Activated CD4-positive, alpha-beta memory T cell treated with anti-CD3 and anti-CD28 coated beads for 36 hours (primary cell): ENCODE data around the gene LSAMP. TPM values are rescaled to one million over a fixed set of nuclear protein-coding genes. Genes with fewer than 3 reads are reported as not detected.
"Not testable (repeated sequence)": the region's sequence is repeated elsewhere in the genome, so short reads cannot be mapped to it uniquely, and the experiment has no call there.

ENCODE experiments used
- CTCF ChIA-PET: fragments of 350-600 bp; sonication (Branson Sonifier 250); formaldehyde crosslinking; loops from one replicate; lab custom pipeline; 2021; ENCODE audit warnings: antibody characterized with exemption, inconsistent platforms; lab: Charles Lee
- POLR2A ChIA-PET: fragments of 350-600 bp; sonication (Branson Sonifier 250); formaldehyde crosslinking; loops from one replicate; lab custom pipeline; 2021; ENCODE audit warnings: antibody characterized with exemption; lab: Charles Lee
- DNase-seq: peaks from one replicate; pipeline ENCODE4 v3.0.0-alpha.2; 2020
- H3K27ac Mint-ChIP-seq: one replicate; pipeline ENCODE4 v1.8.0; 2021; ENCODE audit warnings: mixed read lengths
- H3K27me3 Mint-ChIP-seq: one replicate; pipeline ENCODE4 v1.8.0; 2021; ENCODE audit warnings: mixed read lengths
- H3K36me3 Mint-ChIP-seq: one replicate; pipeline ENCODE4 v1.8.0; 2021; ENCODE audit warnings: mixed read lengths
- H3K4me1 Mint-ChIP-seq: one replicate; pipeline ENCODE4 v1.8.0; 2021; ENCODE audit warnings: low read depth, mixed read lengths
- H3K4me3 Mint-ChIP-seq: one replicate; pipeline ENCODE4 v1.8.0; 2021; ENCODE audit warnings: mild to moderate bottlenecking, mixed read lengths
- H3K9me3 Mint-ChIP-seq: one replicate; pipeline ENCODE4 v1.8.0; 2021; ENCODE audit warnings: mixed read lengths
- intact Hi-C: fragments of 100-400 bp; cut with micrococcal nuclease; formaldehyde crosslinking; loops from one replicate; pipeline ENCODE4 v1.15.1; 2023
- total RNA-seq, 2 experiments: library from RNA; stranded (reverse); gene quantifications; one replicate each; pipeline ENCODE4 v1.2.3, GENCODE V29; 2021

LSAMP gene
- total RNA-seq, 2 experiments from 2014 or later: not detected

DNA sequence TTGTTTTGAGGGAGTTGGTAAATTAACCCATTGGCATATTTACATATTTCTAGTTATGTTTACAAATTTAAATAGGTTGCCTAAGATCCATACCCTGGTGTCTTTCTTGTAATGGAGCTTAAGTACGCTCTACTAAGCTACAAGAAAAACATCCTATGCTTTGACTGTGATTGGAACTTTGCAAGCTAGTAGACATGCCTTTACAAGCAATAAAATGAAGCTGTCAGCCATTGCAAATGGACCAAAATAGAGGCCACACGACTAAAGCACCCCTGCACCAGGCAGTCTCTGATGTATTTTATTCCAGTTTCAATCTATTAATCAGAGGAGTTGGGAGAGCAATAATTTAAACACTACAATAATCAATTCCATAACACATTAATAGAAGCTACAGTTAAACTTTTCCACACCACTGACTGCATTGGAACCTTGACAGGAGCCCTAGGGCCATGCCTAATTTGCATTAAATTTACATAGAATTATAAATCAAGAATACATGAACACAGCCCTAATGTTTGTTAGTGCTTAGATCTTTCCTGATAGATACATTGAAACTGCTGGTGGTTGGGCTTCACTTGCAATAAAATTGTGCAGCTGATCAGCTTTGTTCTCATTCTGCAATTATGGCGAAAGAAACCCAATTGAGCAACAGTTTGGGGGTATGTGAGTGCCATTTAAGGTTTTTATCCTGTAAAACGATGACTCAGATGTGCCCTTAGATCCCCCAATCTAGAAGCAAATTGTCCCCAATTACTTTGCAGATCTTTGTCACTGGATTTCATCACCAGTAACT is 360.1 kb downstream of the LSAMP start:
- Mint-ChIP-seq H3K27ac (no peak overlapping the region), H3K9me3 (no peaks in the 10 kb centered on the region), H3K36me3 (no peaks in the 10 kb centered on the region), H3K4me1 (no peaks in the 10 kb centered on the region), H3K4me3 (no peak overlapping the region), H3K27me3 (no peaks in the 10 kb centered on the region)
- no peak for DNase-seq
- intact Hi-C loops: no loop called here
- ChIA-PET POLR2A (no interaction called here), CTCF (no interaction called here)

DNA sequence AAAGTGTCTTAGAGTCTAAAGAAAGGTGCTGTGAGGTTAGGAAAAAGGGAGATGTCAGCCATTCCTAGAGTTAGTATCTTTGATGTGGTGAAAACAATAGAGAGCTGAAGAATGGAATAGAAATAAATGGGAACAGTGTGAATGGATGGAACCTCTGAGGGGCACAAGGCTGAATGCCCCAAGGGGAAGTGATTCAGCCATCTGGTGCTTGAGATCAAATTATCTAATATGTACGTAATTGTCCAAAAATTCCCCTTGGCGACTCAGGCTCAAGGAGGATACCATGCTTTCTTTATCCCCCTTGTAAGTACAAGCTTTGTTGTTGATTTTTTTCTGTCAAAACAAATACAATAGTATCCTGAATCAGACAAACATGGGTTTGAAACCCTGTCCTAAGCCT is 361.6 kb downstream of the LSAMP start:
- CTCF ChIA-PET: no interaction called here
- H3K27ac Mint-ChIP-seq: no peak overlapping the region
- no peak for DNase-seq
- POLR2A ChIA-PET: no interaction called here
- H3K4me3 Mint-ChIP-seq: no peak overlapping the region
- H3K27me3 Mint-ChIP-seq: no peaks in the 10 kb centered on the region
- intact Hi-C loops: no loop called here
- no peaks in the 10 kb centered on the region for H3K9me3 Mint-ChIP-seq
- H3K36me3 Mint-ChIP-seq: no peaks in the 10 kb centered on the region
- H3K4me1 Mint-ChIP-seq: no peaks in the 10 kb centered on the region

DNA sequence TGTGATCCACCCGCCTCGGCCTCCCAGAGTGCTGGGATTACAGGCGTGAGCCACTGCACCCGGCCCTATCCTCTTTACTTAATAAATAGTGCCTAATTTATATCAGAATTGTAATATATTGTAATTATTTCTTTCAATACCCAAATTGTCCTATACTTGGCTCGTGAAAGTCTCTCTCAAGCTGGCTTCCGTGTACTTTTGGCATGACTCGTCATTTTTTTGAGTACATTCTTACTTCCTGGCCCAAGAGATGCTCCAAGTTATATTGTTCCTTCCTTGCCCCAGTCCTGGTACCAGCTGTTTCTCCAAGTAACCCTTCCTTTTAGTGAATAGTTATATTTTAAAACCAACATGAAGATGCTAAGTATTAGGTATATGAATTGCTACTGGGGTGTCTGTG is 366.7 kb downstream of the LSAMP start:
- H3K9me3 Mint-ChIP-seq: no peaks in the 10 kb centered on the region
- intact Hi-C loops: no loop called here
- no peaks in the 10 kb centered on the region for H3K4me1 Mint-ChIP-seq
- no peaks in the 10 kb centered on the region for H3K36me3 Mint-ChIP-seq
- H3K4me3 Mint-ChIP-seq: no peak overlapping the region
- no peak for DNase-seq
- ChIA-PET POLR2A (no interaction called here), CTCF (no interaction called here)
- H3K27me3 Mint-ChIP-seq: no peaks in the 10 kb centered on the region
- H3K27ac Mint-ChIP-seq: no peak overlapping the region

DNA sequence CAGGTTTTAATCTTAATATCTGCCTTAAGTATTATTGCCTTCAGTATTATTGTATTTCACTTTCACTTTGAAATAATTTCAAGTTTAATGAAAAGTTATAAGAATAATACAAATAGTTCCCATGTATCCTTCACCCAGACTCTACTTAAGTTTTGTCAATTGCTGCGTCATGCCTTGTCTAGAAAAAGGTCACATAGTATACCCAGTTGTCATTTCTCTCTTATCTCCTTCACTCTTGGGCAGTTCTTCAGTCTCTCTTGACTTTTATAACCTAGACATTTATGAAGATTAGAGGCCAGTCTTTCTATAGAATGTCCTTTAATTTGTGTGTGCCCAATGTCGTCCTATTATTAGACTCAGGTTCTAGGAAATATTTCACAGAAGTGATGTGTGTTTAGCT is 367.7 kb downstream of the LSAMP start:
- Mint-ChIP-seq H3K9me3 (peaks cover 2% of the 10 kb centered on the region), H3K27me3 (no peaks in the 10 kb centered on the region)

DNA sequence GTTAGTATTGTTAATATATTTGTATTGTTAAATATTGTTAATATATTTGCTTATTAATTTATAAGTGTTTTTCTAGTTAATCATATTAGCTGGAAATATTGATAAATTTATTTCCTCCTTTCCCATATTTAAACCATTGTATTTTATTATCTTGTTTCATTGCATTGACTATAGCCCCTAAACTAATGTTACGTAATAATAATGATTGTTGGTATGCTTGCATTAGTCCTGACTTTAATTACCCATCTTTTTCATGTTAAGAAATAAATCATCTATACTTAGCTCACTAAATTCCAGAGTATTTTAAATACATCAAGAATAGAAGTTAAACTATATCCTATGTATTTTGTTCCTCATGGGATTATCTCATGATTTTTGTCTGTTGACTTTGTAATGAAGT is 368.2 kb downstream of the LSAMP start:
- no peak overlapping the region for H3K4me3 Mint-ChIP-seq
- H3K27me3 Mint-ChIP-seq: no peaks in the 10 kb centered on the region
- H3K9me3 Mint-ChIP-seq: peaks cover 2% of the 10 kb centered on the region
- ChIA-PET POLR2A (no interaction called here), CTCF (no interaction called here)
- no peaks in the 10 kb centered on the region for H3K4me1 Mint-ChIP-seq
- H3K36me3 Mint-ChIP-seq: no peaks in the 10 kb centered on the region
- no peak for DNase-seq
- intact Hi-C loops: no loop called here
- H3K27ac Mint-ChIP-seq: no peak overlapping the region

More for the DNA sequence above, 367.7 kb downstream of the LSAMP start:
- intact Hi-C loops: no loop called here
- no peak overlapping the region for H3K27ac Mint-ChIP-seq
- no peaks in the 10 kb centered on the region for H3K36me3 Mint-ChIP-seq
- ChIA-PET CTCF (no interaction called here), POLR2A (no interaction called here)
- H3K4me3 Mint-ChIP-seq: no peak overlapping the region
- H3K4me1 Mint-ChIP-seq: no peaks in the 10 kb centered on the region
- DNase-seq: no peak

DNA sequence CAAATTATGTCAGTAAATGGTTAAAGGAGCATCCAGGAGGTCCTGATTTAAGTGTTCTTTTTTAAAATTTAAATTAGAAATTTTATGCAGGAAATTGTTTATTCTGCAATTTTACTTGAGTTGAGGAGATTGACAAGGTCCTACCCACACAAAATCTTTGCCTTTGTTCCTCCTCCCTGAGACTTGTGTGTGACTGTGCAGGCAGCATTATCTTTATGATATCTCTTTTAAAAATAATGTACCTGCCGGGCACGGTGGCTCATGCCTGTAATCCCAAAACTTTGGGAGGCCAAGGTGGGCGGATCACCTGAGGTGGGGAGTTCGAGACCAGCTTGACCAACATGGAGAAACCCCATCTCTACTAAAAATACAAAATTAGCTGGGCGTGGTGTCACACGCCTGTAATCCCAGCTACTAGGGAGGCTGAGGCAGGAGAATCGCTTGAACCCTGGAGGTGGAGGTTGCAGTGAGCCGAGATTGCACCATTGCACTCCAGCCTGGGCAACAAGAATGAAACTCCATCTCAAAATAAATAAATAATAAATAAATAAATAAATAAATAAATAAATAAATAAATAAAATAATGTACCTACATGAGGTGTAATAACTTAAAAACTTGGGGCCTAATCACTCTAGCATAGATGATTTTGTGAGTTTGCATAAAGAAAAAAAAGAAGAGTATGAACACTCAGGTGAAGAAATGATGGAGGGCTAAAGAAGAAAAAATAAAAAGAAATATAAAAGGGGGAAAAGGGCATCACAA is 374.6 kb downstream of the LSAMP start:
- intact Hi-C loops, POLR2A ChIA-PET, H3K27ac Mint-ChIP-seq, H3K27me3 Mint-ChIP-seq, H3K9me3 Mint-ChIP-seq, DNase-seq, CTCF ChIA-PET, H3K4me1 Mint-ChIP-seq, H3K4me3 Mint-ChIP-seq, H3K36me3 Mint-ChIP-seq: not testable (repeated sequence)

DNA sequence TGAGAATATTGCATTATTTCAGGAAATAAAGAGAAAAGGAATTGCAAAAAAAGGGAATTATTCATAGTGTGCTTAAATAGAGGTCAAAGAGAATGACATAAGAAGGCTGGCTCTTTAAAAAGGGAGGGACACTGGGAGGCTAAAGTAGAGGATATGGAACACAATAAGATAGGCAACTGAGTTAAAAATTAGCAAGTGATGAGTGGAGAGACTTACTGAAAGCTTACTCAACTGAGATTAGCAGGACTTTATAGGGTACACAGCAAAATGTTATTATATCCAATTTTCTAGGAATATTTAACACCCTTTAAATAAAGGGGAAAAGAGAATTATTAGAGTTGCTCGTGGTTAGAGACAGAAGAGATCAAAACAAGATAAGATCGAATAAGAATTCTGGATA is 375.2 kb downstream of the LSAMP start:
- POLR2A ChIA-PET: no interaction called here
- Mint-ChIP-seq H3K27me3 (no peaks in the 10 kb centered on the region), H3K4me1 (no peaks in the 10 kb centered on the region)

DNA sequence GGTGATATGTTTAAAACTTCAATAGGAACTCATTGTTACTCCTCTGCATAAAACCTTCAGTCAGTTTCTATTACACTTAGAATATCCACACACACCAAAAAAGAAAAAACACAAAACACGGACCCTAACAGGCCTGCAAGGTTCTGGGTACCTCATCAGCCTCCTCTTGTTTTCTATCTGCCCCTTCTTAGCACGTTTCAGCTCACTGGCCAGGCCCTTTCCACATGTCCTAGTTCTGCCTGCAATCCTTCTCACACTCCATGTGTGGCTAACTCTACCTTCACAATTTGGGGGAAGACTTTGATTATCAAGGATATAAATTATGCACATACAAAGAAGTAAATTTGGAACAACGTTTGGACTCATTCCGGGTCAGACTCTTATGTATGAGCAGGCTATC is 376.3 kb downstream of the LSAMP start:
- CTCF ChIA-PET: no interaction called here
- no peak overlapping the region for H3K4me3 Mint-ChIP-seq
- no peak for DNase-seq

More for the DNA sequence above, 375.2 kb downstream of the LSAMP start:
- DNase-seq: no peak
- H3K9me3 Mint-ChIP-seq: peaks cover 2% of the 10 kb centered on the region
- H3K4me3 Mint-ChIP-seq: no peak overlapping the region
- CTCF ChIA-PET: no interaction called here
- intact Hi-C loops: no loop called here
- H3K27ac Mint-ChIP-seq: no peak overlapping the region
- H3K36me3 Mint-ChIP-seq: no peaks in the 10 kb centered on the region

DNA sequence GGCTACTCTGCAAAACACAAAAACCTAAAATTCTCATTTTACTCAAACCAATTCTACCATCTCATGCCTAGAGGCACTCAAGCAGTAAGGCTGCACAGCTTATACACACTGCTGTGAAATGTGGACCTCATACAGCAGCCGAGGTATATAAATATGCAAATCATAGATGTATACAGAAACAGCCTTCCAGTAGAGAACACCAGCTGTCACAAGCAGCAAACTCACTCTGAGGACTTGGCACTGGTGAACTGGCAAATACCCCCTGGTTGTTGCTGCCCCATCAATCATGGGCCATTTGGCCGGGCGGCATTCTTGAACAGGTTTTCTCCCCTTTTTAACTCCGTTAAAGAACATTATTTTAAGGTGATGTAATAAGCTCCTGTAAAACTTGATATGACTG is 378.0 kb downstream of the LSAMP start:
- H3K27ac Mint-ChIP-seq: no peak overlapping the region
- intact Hi-C loops: no loop called here
- POLR2A ChIA-PET: no interaction called here
- no peak overlapping the region for H3K4me3 Mint-ChIP-seq
- H3K9me3 Mint-ChIP-seq: no peaks in the 10 kb centered on the region
- no peaks in the 10 kb centered on the region for H3K4me1 Mint-ChIP-seq
- no peak for DNase-seq
- H3K36me3 Mint-ChIP-seq: no peaks in the 10 kb centered on the region
- CTCF ChIA-PET: no interaction called here
- H3K27me3 Mint-ChIP-seq: no peaks in the 10 kb centered on the region

More for the DNA sequence above, 376.3 kb downstream of the LSAMP start:
- intact Hi-C loops: no loop called here
- Mint-ChIP-seq H3K36me3 (no peaks in the 10 kb centered on the region), H3K4me1 (no peaks in the 10 kb centered on the region), H3K9me3 (peaks cover 2% of the 10 kb centered on the region), H3K27ac (no peak overlapping the region), H3K27me3 (no peaks in the 10 kb centered on the region)
- POLR2A ChIA-PET: no interaction called here

DNA sequence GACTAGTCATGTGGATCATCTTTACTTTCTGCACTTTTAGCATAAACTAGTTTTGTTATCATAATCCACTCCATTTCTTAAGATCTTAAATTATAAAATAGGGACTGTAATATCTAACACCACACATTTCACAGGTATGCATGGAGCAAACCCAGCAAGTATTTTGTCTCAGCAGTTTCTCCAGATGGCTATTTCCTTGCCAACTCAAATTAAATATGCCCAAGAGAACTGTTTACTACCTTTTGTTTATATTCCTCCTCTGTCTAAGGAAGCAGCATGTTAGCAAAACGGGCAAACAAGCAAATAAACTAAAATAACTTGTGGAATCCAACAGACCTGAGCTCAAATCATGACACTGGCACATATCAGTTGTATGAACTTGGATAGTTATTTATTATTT is 379.8 kb downstream of the LSAMP start:
- Mint-ChIP-seq H3K27ac (no peak overlapping the region), H3K9me3 (no peaks in the 10 kb centered on the region), H3K27me3 (no peaks in the 10 kb centered on the region), H3K4me3 (no peak overlapping the region), H3K36me3 (no peaks in the 10 kb centered on the region), H3K4me1 (no peaks in the 10 kb centered on the region)
- CTCF ChIA-PET: no interaction called here
- intact Hi-C loops: no loop called here
- POLR2A ChIA-PET: no interaction called here
- no peak for DNase-seq

DNA sequence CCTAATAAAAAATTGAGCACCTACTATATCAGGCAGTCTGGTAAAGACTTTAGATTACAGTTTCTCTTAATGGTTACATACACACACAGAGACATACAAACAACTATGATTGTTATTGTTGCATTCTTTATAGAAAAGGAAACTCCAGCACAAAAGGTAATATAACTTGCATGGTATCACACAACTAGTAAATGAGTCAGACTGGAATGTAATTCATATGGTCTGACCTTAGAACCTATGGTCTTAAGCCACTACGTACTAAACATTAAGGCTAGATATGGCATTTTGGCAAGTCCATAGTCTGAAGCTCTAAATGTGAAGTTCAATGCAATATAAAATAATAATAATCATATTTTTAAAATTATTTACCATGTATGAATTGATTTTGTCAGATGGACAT is 380.6 kb downstream of the LSAMP start:
- DNase-seq: no peak
- intact Hi-C loops: no loop called here
- POLR2A ChIA-PET: no interaction called here
- CTCF ChIA-PET: no interaction called here
- H3K27ac Mint-ChIP-seq: no peak overlapping the region
- no peaks in the 10 kb centered on the region for H3K27me3 Mint-ChIP-seq
- H3K36me3 Mint-ChIP-seq: no peaks in the 10 kb centered on the region
- no peak overlapping the region for H3K4me3 Mint-ChIP-seq
- H3K9me3 Mint-ChIP-seq: no peaks in the 10 kb centered on the region
- H3K4me1 Mint-ChIP-seq: no peaks in the 10 kb centered on the region

DNA sequence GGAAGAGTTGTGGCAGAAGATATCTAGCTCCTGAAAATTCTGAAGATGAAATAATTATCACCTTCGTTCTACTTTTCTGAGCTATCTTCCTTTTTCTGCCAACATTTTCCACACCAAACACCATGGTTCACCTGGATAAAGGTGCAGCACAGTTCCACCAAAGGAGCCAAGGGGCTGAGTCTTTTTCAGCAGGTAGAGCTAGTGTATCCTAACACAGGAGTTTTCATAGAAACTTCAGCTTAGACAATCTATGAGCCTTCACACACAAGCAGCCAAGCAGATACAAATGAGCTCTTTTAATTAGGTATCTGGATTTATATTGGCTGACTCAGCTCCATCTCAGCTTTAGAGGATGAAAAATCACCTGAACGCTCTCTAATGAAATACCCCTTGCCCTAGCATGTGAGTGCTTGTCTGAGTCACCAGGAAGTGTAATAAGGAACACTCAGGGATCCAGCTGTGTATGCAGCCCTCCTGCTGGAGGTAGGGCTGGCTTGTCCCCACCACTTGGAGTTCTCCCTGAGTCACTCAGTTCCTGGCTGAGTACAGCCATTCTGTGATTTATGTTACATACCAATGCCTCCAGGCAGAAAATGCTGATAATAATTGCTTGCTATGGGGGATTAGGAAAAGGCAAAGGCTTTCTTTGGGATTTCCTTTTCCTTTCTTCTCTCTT is 385.7 kb downstream of the LSAMP start:
- no peaks in the 10 kb centered on the region for H3K36me3 Mint-ChIP-seq
- H3K4me3 Mint-ChIP-seq: no peak overlapping the region
- no peaks in the 10 kb centered on the region for H3K4me1 Mint-ChIP-seq
- ChIA-PET CTCF (no interaction called here), POLR2A (no interaction called here)
- no peaks in the 10 kb centered on the region for H3K27me3 Mint-ChIP-seq
- intact Hi-C loops: no loop called here
- H3K27ac Mint-ChIP-seq: no peak overlapping the region
- DNase-seq: no peak
- H3K9me3 Mint-ChIP-seq: no peaks in the 10 kb centered on the region
